PC-3 (cell line): ENCODE results near the gene KSR2. TPM values are rescaled to one million over a fixed set of nuclear protein-coding genes. Genes with fewer than 3 reads are reported as not detected.

Source experiments
- ATAC-seq: fragments of 200-7000 bp; cut with Tn5 transposase; 2 replicates; pipeline ENCODE4 v1.9.1; 2020; ENCODE audit warnings: mild to moderate bottlenecking, moderate library complexity
- BruUV-seq: library from RNA; stranded (reverse); fragments of 400-500 nt; replicated peaks from 2 replicates; lab custom pipeline; 2021; lab: Mats Ljungman, UMichigan
- CTCF ChIA-PET: fragments of 300-600 bp; sonication (Branson Sonifier 250); formaldehyde crosslinking; loops from one replicate; lab custom pipeline; 2022; ENCODE audit warnings: antibody characterized with exemption; lab: Charles Lee
- POLR2A ChIA-PET: fragments of 300-600 bp; sonication (Branson Sonifier 250); formaldehyde crosslinking; loops from one replicate; lab custom pipeline; 2022; ENCODE audit warnings: antibody characterized with exemption; ENCODE audit not compliant: unreplicated experiment; lab: Charles Lee
- DNase-seq: peaks from one replicate; pipeline ENCODE4 v3.0.0-alpha.2; 2015
- H2AFZ ChIP-seq: fragments of 300-600 bp; sonication (generic); 2 replicates; pipeline ENCODE4 v1.6.0; 2016; ENCODE audit warnings: antibody characterized with exemption, low read length
- H3F3A ChIP-seq: fragments of 300-600 bp; sonication (generic); one replicate; pipeline ENCODE4 v1.6.0; 2017; ENCODE audit warnings: antibody characterized with exemption, low read length, control low read depth, mild to moderate bottlenecking; ENCODE audit not compliant: unreplicated experiment
- H3K27ac ChIP-seq: fragments of 300-600 bp; sonication (generic); 2 replicates; pipeline ENCODE4 v1.5.1; 2016; ENCODE audit warnings: mild to moderate bottlenecking, low read length
- H3K27me3 ChIP-seq: fragments of 300-600 bp; sonication (generic); 2 replicates; pipeline ENCODE4 v1.6.1; 2016; ENCODE audit warnings: low read length, mixed read lengths
- H3K36me3 ChIP-seq: fragments of 300-600 bp; sonication (generic); 2 replicates; pipeline ENCODE4 v1.6.1; 2016; ENCODE audit warnings: low read depth, mixed run types, low read length, mixed read lengths
- H3K4me1 ChIP-seq: fragments of 300-600 bp; sonication (generic); 2 replicates; pipeline ENCODE4 v1.5.1; 2016; ENCODE audit warnings: low read length; ENCODE audit not compliant: insufficient read depth
- H3K4me2 ChIP-seq: fragments of 300-600 bp; sonication (generic); 2 replicates; pipeline ENCODE4 v1.6.0; 2016; ENCODE audit warnings: low read length
- H3K4me3 ChIP-seq: fragments of 300-600 bp; sonication (generic); 2 replicates; pipeline ENCODE4 v1.5.1; 2016; ENCODE audit warnings: mild to moderate bottlenecking, low read length, mixed read lengths
- H3K79me2 ChIP-seq: fragments of 300-600 bp; sonication (generic); 2 replicates; pipeline ENCODE4 v1.6.1; 2017; ENCODE audit warnings: low read length, mixed read lengths
- H3K9ac ChIP-seq: fragments of 300-600 bp; sonication (generic); 2 replicates; pipeline ENCODE4 v1.6.0; 2016; ENCODE audit warnings: mild to moderate bottlenecking, low read length
- H3K9me2 ChIP-seq: fragments of 300-600 bp; sonication (generic); replicated peaks from 2 replicates; pipeline ENCODE4 v1.6.1; 2016; ENCODE audit warnings: mixed run types, low read length, mixed read lengths
- H3K9me3 ChIP-seq: fragments of 300-600 bp; sonication (generic); 2 replicates; pipeline ENCODE4 v1.6.1; 2016; ENCODE audit warnings: low read length, mixed read lengths
- H4K20me1 ChIP-seq: fragments of 300-600 bp; sonication (generic); 2 replicates; pipeline ENCODE4 v1.6.1; 2016; ENCODE audit warnings: low read length, mixed read lengths
- EZH2 ChIP-seq: fragments of 300-600 bp; sonication (generic); IDR thresholded peaks from one replicate; pipeline ENCODE4 v1.6.1; 2017; ENCODE audit warnings: antibody characterized with exemption, mild to moderate bottlenecking, low read length; ENCODE audit not compliant: unreplicated experiment
- EZH2phosphoT487 ChIP-seq: fragments of 300-600 bp; sonication (generic); IDR thresholded peaks from 2 replicates; pipeline ENCODE4 v1.6.1; 2018; ENCODE audit warnings: mild to moderate bottlenecking, antibody characterized with exemption, low read length, borderline replicate concordance
- intact Hi-C: fragments of 100-400 bp; cut with micrococcal nuclease; formaldehyde crosslinking; loops from 2 replicates; pipeline ENCODE4 v1.9.0; 2023
- total RNA-seq: library from RNA; depleted of rRNA; stranded (reverse); fragments of >200 nt; gene quantifications from 2 replicates; pipeline ENCODE4 v1.2.3, GENCODE V29; 2014
- TF ChIP-seq, protein P1 (sequence below): fragments of 300-600 bp; sonication (generic); conservative IDR thresholded peaks from 2 replicates; pipeline ENCODE4 v1.5.1; 2017; ENCODE audit warnings: antibody characterized with exemption, low read depth, mild to moderate bottlenecking, low read length

Gene KSR2
- total RNA-seq, 1 experiment from 2014 or later = 0.80 TPM

DNA sequence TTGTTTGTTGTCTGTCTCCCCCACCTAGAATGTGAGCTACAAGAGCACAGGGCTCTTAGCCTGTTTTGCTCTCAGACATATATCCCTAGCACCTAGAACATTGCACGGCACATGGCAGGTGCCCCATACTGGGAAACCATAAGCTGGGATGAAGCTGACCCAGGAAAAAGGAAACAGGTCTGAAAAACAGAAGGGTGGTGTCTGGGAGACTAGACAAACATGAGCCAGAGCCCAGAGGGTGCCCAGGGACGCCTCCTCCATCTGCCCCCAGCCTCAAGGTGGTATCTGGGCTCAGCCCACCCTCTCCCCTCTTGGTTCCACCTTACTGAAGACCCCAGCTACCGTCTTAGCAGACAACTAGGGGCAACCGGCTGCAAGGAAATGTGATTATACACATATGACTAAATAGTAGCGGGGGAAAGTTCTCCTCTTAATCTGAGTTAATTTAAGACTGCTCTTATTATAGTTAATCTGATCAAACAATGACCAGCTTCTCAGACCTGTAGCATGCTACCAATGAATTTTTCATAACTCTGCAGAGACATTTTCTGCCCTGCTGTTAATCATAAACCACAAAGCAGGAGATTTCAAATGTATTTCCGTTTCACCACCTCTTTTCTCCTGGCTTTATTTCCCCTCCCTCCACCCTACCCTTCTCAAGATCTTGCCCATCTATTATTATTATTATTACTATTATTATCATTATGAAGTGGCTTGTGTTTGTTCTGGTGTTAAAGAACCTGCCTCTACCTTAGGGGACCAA is 31.9 kb downstream of the KSR2 start:
- ATAC-seq (no peak), DNase-seq (no peak)
- no peaks in the 10 kb centered on the region for H3K9me3 ChIP-seq
- no peak overlapping the region for H3K9ac ChIP-seq
- H2AFZ ChIP-seq = no peak overlapping the region
- TF ChIP-seq EZH2phosphoT487 = no peak
- TF ChIP-seq, protein P1, sequence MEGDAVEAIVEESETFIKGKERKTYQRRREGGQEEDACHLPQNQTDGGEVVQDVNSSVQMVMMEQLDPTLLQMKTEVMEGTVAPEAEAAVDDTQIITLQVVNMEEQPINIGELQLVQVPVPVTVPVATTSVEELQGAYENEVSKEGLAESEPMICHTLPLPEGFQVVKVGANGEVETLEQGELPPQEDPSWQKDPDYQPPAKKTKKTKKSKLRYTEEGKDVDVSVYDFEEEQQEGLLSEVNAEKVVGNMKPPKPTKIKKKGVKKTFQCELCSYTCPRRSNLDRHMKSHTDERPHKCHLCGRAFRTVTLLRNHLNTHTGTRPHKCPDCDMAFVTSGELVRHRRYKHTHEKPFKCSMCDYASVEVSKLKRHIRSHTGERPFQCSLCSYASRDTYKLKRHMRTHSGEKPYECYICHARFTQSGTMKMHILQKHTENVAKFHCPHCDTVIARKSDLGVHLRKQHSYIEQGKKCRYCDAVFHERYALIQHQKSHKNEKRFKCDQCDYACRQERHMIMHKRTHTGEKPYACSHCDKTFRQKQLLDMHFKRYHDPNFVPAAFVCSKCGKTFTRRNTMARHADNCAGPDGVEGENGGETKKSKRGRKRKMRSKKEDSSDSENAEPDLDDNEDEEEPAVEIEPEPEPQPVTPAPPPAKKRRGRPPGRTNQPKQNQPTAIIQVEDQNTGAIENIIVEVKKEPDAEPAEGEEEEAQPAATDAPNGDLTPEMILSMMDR = no peak
- no peak for TF ChIP-seq EZH2
- H3K27ac ChIP-seq = no peak overlapping the region
- H3F3A ChIP-seq = no peaks in the 10 kb centered on the region
- H4K20me1 ChIP-seq = no peaks in the 10 kb centered on the region
- no TSS peak for BruUV-seq
- ChIA-PET CTCF (no interaction called here), POLR2A (no interaction called here)
- no peaks in the 10 kb centered on the region for H3K36me3 ChIP-seq
- no peaks in the 10 kb centered on the region for H3K27me3 ChIP-seq
- no peaks in the 10 kb centered on the region for H3K79me2 ChIP-seq
- H3K9me2 ChIP-seq = no peaks in the 10 kb centered on the region
- H3K4me2 ChIP-seq = no peak overlapping the region
- no peak overlapping the region for H3K4me3 ChIP-seq
- no peaks in the 10 kb centered on the region for H3K4me1 ChIP-seq
- intact Hi-C loops = no loop called here

DNA sequence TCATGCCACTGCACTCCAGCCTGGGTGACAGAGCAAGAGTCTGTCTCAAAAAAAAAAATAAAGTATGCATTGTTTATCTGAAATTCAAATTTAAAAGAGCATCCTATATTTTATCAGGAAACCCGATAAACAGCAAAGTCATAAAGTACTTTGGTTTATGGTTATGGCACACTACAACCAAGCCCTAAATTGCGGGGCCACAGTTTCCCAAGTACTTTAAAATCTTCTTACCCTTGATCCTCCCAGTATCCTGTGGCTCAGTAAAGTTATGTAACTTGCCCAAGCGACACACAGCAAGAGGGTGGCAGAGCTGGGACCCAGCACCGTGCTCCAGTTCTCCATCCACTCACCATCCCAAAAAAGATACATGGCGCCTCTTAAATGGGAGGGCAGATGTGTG is 35.2 kb downstream of the KSR2 start:
- no TSS peak for BruUV-seq
- H4K20me1 ChIP-seq = no peaks in the 10 kb centered on the region
- H3K27me3 ChIP-seq = no peaks in the 10 kb centered on the region
- DNase-seq (no peak), ATAC-seq (no peak)
- H3K79me2 ChIP-seq = no peaks in the 10 kb centered on the region
- H3K4me1 ChIP-seq = no peaks in the 10 kb centered on the region
- no peaks in the 10 kb centered on the region for H3K9me3 ChIP-seq
- no peaks in the 10 kb centered on the region for H3K36me3 ChIP-seq
- no peak overlapping the region for H3K27ac ChIP-seq
- 0 out of 2 replicates have a peak, but pooled peaks cover 3% of the 10 kb centered on the region for H3K9me2 ChIP-seq
- H3K9ac ChIP-seq = no peak overlapping the region
- H2AFZ ChIP-seq = no peak overlapping the region
- intact Hi-C loops = no loop called here
- CTCF ChIA-PET = no interaction called here
- TF ChIP-seq EZH2 = no peak
- TF ChIP-seq, protein P1 = no peak
- H3F3A ChIP-seq = no peaks in the 10 kb centered on the region
- H3K4me2 ChIP-seq = no peak overlapping the region
- POLR2A ChIA-PET = no interaction called here
- H3K4me3 ChIP-seq = no peak overlapping the region

DNA sequence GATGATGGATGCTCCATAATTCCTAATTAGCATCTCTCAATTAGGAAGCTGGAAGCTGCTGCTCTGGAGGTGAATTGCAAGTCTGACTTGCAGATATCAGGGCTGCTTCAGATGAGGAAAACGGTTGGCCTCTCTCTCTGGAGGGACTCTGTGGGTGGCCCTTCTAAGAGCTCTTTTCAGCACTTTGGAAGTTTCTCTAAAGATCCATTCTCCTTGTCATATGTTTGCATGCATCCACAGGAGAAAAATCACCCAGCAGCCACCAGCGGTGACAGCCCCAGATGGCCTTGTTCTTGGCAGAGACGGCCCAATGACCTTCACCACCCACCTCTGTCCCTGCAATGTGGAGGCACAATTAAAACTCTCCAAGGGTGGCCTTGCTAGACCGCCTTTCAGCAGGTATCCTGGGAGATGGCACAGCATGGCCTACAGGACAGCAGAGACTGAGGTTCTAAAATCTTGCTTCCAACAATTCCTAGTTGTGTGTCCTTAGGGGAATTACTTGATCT is 42.3 kb downstream of the KSR2 start:
- no peak overlapping the region for H3K9ac ChIP-seq
- H3F3A ChIP-seq = no peaks in the 10 kb centered on the region
- no peak overlapping the region for H3K4me3 ChIP-seq
- H3K27ac ChIP-seq = no peak overlapping the region
- H3K9me2 ChIP-seq = 0 out of 2 replicates have a peak, but pooled peaks cover 3% of the 10 kb centered on the region
- ChIA-PET POLR2A (no interaction called here), CTCF (no interaction called here)
- TF ChIP-seq, protein P1 = no peak
- H3K36me3 ChIP-seq = no peaks in the 10 kb centered on the region
- intact Hi-C loops = no loop called here
- H3K4me2 ChIP-seq = no peak overlapping the region
- H4K20me1 ChIP-seq = no peaks in the 10 kb centered on the region
- H2AFZ ChIP-seq = no peak overlapping the region
- BruUV-seq = no TSS peak
- no peaks in the 10 kb centered on the region for H3K9me3 ChIP-seq
- no peaks in the 10 kb centered on the region for H3K4me1 ChIP-seq
- ATAC-seq = no peak
- no peak for DNase-seq
- no peaks in the 10 kb centered on the region for H3K79me2 ChIP-seq
- no peaks in the 10 kb centered on the region for H3K27me3 ChIP-seq
